Measurements from ENCODE around the gene KCNMB4.
"Not testable (repeated sequence)": the region's sequence is repeated elsewhere in the genome, so short reads cannot be mapped to it uniquely, and the experiment has no call there.

Gene KCNMB4

DNA sequence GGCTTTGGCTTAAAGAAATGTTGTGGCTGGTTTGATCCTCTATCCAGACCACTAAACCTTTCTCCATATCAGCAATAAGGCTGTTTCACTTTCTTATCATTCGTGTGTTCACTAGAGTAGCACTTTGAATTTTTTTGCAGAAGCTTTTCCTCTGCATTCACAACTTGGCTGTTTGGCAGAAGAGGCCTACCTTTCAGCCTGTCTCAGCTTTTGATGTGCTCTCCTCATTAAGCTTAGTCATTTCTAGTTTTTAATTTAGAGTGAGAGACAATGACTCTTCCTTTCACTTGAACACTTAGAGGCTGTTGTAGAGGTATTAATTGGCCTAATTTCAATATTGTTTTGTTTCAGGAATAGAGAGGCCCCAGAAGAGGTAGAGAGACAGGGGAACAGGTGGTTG is 13.8 kb downstream of the KCNMB4 start:
- DNase-seq = no peak

DNA sequence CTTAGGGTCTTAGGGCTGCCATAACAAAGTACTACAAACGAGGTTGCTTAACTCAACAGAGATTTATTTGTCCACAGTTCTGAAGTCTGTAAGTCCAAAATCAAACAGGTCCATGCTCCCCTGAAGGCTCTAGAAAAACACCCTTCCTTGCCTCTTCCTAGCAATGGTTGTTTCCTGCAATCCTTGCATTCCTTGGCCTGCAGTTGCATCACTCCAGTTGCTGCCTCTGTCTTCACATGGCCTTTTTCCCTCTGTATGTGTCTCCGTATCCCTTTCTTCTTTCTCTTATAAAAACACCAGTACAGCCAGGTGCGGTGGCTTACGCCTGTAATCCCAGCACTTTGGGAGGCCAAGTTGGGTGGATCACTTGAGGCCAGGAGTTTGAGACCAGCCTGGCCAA is 17.4 kb downstream of the KCNMB4 start:
- DNase-seq = no peak

DNA sequence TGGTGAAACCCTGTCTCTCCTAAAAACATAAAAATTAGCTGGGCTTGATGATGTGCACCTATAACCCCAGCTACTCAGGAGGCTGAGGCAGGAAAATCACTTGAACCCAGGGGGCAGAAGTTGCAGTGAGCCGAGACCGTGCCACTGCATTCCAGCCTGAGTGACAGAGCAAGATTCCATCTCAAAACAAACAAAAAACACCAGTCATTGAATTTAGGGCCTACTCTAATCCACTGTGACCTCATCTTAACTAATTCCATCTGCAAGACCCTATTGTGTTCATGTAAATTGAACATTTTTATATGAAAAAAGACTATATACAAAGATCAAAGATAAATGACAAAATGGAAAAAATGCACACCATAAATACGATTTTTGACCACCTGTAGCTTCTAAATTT is 17.8 kb downstream of the KCNMB4 start:
- no peak for DNase-seq

DNA sequence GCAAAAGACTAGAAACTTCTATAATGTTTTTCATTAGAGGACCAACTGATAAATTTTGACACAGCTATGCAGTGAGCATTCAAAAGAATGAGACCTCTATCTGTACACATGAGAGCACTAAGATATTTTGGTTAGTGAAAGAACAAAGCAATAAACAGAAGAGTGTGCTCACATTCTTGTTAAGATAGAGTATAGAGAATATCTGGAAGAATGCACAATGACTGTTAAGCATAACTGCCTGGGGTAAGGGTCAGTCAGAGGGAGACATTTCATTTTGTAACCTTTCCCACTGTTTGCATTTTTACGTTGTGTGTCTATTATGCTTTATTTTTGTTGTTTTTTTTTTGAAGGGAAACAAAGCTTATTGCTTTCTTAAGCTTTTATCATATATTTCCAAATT is 20.7 kb downstream of the KCNMB4 start:
- DNase-seq = no peak

DNA sequence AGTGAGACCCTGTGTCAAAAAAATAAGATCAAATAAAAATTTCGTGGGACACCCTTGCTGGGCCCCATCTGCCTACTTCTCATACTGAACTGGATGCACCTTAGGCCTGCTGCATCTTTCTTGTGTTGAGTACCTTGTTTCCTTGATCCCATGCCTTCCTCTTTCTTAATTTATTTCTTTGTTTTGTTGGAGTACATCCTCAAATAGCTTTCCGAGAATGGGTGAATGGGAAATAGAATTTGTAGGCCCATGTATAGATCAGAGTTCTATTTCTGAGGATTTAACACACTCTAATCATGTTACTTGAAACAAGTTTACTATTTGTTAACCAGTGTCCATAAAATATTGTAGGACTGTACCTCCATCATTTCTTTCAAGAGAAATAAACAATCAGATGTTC is 23.6 kb downstream of the KCNMB4 start:
- DNase-seq = no peak

DNA sequence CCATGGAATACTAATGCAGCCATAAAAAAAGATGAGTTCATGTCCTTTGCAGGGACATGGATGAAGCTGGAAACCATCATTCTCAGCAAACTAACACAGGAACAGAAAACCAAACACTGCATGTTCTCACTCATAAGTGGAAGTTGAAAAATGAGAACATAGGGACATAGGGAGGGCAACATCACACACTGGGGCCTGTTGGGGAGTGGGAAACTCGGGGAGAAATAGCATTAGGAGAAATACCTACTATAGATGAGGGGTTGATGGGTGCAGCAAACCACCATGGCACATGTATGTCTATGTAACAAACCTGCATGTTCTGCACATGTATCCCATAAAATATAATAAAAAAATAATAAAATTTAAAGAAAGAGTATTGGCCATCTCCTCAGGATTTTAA is 26.5 kb downstream of the KCNMB4 start:
- DNase-seq = not testable (repeated sequence)

DNA sequence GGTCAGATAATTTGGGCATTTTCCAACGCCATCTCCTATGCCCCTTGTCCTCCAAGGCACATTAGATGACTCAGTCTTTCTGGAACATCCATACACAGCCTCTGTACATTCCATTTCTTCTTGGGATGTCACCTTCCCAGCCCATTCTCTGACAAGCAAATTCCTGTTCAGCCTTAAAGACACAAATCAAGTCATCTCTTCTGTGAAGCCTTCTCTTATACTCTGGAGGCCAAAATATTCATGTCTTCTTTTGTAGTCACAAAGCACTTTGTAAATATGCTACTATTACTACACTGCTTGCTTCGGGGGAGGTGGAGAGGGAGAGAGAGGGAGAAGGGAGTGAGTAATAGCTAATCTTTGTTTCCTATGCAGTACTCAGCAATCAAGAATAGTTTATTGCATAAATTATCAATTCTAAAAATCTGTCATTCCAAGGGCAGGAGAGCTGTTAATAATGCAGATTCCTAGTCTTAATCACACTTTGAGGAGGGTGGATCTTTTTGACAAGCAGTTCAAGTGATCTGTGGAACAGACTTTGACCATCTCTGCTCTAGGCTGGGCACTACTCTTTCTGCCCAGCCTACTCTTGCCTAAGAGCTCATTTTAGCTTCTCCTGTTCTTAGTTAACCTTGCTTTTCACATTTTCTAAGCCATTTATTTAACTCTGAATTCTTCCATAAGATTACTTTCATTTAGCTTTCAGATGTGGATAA is 27.9 kb downstream of the KCNMB4 start:
- DNase-seq = no peak

DNA sequence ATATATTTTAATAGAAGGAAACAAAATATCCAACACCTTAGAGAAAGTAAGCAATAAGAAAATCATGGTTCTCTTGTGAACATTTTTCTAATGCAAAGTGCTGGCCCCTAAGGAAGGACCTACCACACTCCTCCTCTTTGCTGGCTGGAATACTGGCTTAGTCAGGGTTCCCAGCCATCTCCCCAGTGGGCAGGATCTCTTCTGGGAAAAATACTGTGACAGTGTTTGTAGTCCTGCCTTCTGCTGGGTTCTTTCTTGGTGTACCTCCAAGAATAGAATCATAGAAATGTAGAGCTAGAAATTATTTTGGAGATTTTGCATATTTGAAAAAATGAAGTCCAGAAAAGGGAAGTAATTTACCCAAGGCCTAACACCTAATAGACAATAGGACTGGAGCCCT is 31.9 kb downstream of the KCNMB4 start:
- no peak for DNase-seq

DNA sequence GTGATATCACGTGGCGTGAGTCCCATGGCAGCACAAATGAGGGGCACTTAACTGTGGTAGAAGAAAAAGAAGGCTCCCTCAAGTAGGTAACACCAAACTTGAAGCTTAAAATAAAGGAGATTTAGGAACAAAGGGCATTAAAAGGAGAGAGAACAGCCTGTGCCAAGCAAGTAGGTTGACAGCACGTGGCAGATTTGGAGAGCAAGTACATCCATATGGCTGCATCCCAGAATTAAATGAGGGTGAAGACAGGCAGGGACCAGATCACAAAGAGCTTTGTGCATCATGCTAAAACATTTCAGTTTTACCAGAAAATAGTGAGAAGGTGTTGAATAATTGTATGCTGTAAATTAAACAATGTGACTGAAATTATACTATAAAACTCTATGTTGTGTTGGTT is 32.8 kb downstream of the KCNMB4 start:
- no peak for DNase-seq

DNA sequence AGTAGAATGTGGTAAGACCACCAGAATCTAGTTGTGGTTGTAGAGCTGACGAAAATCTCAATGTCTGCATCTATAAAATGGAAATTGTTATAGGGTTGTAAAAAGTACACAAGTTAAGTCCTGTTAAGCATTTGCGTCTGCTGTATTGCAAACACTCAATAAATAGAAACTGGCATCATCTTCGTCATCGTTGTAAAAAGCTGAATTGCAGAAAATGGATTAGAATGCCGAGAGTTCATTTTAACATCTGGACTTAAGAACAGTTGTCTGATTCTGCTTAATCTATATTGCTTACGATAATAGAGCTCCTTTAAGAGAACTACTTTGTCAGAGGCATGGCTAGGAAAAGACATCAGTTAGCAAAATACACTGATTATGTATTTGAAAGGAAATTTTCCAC is 33.2 kb downstream of the KCNMB4 start:
- DNase-seq = no peak

DNA sequence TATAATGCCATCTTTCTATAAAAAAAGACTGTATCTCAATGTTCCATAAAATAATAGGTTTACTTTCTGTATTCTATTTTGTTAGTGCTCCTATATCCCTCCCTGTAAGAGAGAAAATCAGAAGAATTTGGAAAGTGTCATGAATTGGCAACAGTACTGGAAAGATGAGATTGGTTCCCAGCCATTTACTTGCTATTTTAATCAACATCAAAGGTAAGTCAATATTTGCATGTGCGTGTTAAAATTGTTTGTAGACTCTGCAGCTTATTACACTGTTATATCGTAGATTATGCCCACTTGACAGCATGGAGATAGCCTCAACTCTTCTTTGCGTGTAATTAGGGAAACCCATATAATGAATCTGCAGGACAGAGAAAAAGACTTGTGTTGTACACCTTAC is 34.0 kb downstream of the KCNMB4 start:
- DNase-seq = no peak

DNA sequence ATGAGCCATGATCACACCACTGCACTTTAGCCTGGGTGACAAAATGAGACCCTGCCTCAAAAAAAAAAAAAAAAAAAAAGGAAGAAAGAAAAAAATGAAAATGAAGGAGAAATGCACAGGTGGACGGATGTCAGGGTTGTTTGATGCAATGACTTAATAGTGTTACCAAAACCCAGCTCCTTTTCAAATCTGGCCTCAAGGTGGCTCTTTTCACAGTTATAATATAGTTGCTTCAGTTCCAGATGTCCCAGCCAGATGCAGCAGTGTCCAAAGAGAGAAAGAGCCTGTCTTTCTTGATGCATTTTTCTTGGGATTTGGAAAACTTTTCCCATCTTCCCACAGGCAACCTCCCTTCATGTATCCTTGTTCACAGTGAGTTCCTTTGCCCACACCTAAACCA is 36.5 kb downstream of the KCNMB4 start:
- DNase-seq = no peak

DNA sequence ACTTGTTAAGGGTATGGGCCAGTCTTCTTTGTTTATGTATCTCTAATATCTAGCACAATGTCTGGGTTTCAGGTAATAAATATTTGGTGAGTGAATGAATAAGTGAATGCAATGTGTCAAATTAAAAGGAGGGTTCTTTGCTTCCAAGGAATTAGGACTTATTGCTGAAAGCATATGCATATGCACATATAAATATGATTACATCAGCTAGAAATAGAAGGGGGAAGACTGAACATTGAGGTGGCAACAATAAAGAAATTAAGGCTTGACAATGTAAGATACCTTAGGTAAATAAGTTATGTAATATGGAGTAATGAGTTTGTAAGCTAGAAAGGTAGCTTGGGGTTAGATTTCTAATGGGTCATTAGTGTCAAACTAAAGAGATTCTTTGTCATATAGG is 37.7 kb downstream of the KCNMB4 start:
- DNase-seq = no peak

DNA sequence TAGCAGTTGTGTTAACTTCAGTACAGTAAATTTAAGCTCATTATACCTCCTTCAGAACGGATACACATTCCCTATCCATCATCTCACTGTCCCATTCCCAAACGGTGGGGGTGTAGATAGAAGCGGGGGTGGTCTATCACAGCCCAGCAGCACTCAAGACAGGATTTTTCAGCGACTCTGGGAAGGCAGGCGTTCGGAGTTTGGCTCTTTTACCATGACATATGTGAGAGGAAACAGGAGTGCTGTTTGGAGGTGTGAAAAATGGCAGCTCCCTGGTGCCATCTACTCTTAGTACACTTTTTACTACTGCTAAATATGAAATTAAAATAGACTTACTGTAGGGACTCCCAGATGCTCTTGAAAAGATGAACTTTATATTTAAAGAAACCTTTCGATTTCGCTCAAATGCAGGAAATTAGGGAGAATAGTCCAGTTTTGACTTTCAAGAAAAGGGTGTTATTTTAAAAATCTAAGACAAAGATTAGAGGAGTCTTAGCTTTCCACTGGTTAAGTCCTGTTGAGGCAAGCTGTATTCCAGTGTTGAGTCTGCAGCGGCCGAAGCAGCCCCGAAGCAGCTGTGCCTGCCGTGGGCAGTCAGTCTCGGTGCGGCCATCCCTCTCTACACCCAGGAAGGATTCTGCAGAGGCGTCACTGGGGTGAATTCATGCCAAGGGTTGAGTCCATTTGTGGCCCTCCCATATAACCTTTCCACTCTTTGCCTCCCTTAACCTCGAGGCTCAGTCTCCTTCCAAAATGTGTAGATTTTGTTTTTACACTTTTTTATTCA is 42.1 kb downstream of the KCNMB4 start:
- DNase-seq = no peak

DNA sequence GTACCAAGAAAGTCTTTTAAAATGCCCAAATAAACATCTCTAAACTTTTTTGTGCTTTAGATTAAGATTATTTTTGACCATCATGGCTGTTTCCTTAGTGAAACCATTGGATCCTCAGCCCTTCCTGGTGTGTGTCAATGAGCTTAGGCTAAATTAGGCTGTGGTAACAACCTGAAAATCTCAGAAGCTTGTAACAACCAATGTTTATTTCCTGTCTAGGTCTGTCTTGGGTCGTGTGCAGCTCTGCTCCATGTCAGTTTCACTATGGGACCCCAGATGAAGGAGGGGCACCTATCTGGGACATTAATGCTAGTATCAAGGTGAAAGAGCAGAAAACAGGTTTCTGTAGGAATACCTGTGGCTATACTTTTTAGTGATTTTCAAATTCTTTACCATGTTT is 49.9 kb downstream of the KCNMB4 start:
- no peak for DNase-seq

DNA sequence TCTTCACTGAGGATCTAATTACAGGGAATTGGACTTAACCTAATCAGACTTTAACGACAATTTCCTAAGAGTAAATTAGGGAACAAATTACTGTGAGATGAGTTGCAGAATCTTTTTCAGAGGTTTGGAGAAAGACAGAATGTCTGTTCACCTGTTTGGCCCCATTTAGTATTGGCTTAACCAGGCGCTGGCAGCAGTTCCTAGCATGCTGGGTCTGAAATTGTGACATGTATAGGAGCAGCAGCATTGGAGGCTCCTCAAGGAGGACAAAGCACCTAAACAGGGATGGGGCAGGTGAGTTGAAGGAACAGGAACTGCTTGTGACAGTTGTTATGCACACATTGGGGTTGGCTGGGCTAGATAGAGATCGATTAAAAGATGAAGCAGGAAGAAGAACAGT is 51.0 kb downstream of the KCNMB4 start:
- no peak for DNase-seq

DNA sequence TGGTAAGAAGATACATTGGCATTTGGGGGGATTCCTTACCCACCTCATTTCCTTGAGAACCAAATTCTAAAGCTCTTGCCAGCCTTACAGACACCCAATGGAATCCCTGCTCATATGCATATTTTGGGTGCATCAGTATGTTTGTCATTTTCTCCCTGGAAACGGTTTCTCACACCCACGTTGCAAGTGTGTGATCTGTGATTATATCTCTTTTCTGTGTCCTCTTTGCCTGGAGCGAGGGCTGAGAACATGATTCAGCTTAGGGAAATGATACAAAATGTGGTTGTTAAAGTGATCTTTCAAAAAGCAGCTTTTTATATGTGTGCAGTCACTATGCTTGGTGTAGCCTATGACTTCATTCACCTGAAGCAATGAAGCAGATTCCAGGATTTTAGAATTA is 52.0 kb downstream of the KCNMB4 start:
- DNase-seq = no peak

DNA sequence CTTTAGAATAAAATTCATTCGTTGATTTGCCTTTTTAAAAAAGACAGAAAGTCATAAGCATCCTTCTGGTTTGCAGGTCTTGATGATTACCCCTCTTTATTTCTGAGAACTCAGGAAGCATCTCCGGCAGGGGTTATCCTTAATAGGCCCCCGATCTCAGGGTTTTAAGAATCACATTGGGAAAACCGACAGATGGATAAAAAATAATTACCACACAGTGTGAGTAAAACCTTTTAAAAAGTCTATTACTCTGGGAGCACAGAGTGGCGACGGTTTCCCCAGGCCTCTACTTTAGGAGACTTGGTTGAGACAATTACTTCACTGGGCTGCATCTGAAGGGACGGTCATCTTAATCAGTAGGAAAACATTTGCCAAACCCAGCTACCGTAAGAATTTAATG is 56.5 kb downstream of the KCNMB4 start:
- no peak for DNase-seq

DNA sequence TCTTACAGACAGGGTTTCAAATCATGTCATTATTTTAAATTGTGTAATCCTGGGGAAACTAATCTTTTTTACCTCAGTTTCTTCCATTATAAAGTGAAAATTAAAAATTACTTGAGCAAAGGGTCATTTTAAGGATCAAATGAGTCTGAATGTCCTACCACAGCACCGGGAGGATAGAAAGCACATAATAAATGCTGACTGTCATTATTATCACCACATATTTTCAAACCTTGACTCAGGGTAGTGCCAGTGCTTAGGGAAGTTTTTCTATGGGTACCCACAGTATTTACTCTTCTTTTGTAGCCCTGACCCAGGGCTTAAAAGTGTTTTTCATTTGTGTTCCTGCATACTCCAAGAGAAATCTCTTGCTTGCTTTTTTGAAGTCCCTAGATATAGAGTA is 60.5 kb downstream of the KCNMB4 start:
- DNase-seq = no peak

DNA sequence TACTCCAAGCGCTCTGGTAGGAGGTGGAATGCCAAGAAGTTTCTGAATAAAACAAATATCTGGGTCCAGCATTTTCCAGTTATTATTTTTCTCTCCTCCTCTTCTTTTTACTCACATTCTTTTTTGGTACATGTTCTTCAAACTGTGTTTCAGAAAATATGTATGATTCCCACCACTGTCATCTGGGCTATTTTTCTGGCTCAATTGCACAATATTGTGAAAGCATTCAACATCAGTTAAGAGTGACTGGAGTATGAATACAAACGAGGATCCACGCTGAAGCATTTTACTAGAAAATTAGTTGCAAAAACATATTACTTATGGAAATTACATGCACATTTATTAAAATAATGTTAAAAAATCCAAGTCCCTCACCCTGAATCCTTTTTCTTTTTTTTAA is 61.5 kb downstream of the KCNMB4 start:
- no peak for DNase-seq

DNA sequence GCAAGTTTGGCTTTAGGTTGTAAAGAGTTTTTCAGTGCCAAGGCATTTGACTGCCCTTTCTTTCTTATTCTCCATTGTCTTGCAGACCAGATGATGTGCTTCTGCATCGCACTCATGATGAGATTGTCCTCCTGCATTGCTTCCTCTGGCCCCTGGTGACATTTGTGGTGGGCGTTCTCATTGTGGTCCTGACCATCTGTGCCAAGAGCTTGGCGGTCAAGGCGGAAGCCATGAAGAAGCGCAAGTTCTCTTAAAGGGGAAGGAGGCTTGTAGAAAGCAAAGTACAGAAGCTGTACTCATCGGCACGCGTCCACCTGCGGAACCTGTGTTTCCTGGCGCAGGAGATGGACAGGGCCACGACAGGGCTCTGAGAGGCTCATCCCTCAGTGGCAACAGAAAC is 64.3 kb downstream of the KCNMB4 start:
- no peak for DNase-seq

DNA sequence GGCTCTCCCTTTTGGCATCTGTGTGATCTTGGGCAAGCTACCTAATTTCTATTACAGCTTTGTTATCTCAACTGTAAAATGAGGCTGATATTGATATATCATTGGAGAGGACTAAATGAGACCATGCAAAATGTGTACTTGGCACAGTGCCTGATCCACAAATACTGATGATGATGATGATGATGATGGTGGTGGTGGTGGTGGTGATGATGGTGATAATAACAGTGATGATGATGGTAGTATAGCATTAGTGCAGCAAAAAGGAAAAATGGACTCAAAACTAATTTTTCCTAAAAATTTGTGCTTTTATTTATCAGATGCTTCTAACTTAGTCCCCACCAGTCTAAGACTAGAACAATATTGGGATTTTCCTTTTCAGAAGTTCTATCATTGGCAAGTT is 70.7 kb downstream of the KCNMB4 start:
- no peak for DNase-seq

DNA sequence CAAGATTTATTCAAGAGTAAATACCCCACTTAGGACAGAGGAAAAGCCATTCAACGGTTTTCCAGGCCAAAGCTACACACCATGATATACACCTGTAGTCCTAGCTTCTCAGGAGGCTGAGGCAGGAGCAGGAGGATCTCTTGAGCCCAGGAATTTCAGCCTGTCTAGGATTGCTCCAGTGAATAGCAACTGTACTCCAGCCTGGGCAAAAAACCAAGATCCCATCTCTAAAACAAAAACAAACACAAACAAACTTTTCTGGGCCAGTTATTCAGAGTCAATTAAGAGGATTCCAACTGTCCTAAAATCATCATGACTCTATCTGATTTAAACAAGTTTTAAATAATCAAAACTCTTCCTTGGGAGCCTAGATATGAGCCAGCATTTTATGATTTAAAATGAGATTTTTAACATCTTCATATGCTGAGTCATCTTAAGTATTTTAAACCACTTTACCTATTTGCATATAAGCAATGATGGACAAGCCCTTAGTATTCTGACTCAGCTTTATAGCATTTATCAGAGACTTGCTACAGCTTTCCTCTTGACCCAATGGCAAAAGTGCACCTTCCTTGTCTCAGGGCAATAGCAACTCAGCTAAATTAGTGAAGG is 77.1 kb downstream of the KCNMB4 start:
- DNase-seq = no peak

DNA sequence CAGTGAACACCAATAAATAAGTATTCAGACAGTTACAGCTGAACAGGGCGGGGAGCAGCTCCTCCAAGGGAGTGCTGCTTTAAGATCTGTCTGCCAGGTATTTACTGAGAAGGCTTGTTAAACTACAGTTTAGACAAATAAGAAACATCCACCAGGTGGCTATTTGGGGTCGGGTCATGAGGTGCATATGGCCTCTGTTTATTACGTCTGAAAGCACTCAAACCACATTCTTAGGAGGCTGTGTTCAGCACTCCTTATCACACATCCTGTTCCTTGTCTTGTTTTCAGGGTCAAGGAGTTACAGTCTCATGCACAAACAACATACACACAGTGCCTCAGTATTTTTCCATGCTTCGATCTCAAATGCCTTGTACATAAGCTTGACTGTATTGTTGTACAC is 78.8 kb downstream of the KCNMB4 start:
- no peak for DNase-seq

All from activated naive CD4-positive, alpha-beta T cell treated with Interleukin-2 at 50 U/mL for 16 hours (primary cell).